AG04450 (cell line): ENCODE results near the gene RRAGA. TPM values are rescaled to one million over a fixed set of nuclear protein-coding genes. Genes with fewer than 3 reads are reported as not detected.

ENCODE experiments used
- CTCF ChIA-PET: fragments of 300-600, 350-600 bp; formaldehyde crosslinking; extraction: SDS; loops from one replicate; lab custom pipeline; 2022; ENCODE audit warnings: antibody characterized with exemption, inconsistent platforms; lab: Charles Lee
- POLR2A ChIA-PET: fragments of 350-600 bp; formaldehyde crosslinking; extraction: SDS; loops from one replicate; lab custom pipeline; 2021; ENCODE audit warnings: antibody characterized with exemption, inconsistent platforms; lab: Yijun Ruan, JAX
- DNase-seq: peaks from one replicate; pipeline ENCODE4 v3.0.0-alpha.2; 2011; ENCODE audit warnings: low read depth, low spot score
- H3K27ac ChIP-seq: one replicate; pipeline ENCODE4 v1.5.1; 2012; ENCODE audit warnings: low read depth, low read length, control low read depth
- H3K27me3 ChIP-seq: one replicate; pipeline ENCODE4 v1.6.0; 2012; ENCODE audit warnings: low read length; ENCODE audit not compliant: control insufficient read depth, insufficient read depth
- H3K4me3 ChIP-seq: 2 replicates; pipeline ENCODE4 v1.5.1; 2011; ENCODE audit warnings: mild to moderate bottlenecking, low read depth, low read length, control low read depth
- H3K9me3 ChIP-seq: 2 replicates; pipeline ENCODE4 v1.5.1; 2012; ENCODE audit warnings: low read length; ENCODE audit not compliant: control insufficient read depth, insufficient read depth
- CTCF ChIP-seq: IDR thresholded peaks from 2 replicates; pipeline ENCODE4 v1.5.1; 2011; ENCODE audit warnings: low read depth, low read length, control low read depth, inconsistent platforms
- polyA plus RNA-seq: library from polyadenylated mRNA; depleted of rRNA; stranded (reverse); fragments of >200 nt; gene quantifications from 2 replicates; pipeline ENCODE4 v1.2.3, GENCODE V29; 2011

RRAGA gene
- polyA plus RNA-seq, 1 experiment = 186 TPM

GRCh38 chr9:19036611-19037010 lies 12.6 kb upstream of the RRAGA start:
- ChIA-PET POLR2A (no interaction called here), CTCF (interaction anchor here (1.4 kb wide), 1 partner anchor 1226 kb away, joined by 4 read pairs; no protein-coding TSS in a partner anchor)
- no peak for DNase-seq

GRCh38 chr9:19049917-19050636 lies 850 bp downstream of the RRAGA start:
- ChIA-PET POLR2A (interaction anchor here (0.6 to 1.3 kb wide), 2 partner anchors 124 to 164 kb away, joined by 3 to 4 read pairs; no protein-coding TSS in a partner anchor), CTCF (interaction anchor here (0.9 to 5.1 kb wide), 12 partner anchors 22 to 1239 kb away, joined by 3 to 53 read pairs (median 5); partner anchors contain the start of gene DENND4C)

More at GRCh38 chr9:19036611-19037010, 12.6 kb upstream of the RRAGA start:
- H3K27ac ChIP-seq = no peak overlapping the region
- TF ChIP-seq CTCF = no peak
- no peaks in the 10 kb centered on the region for H3K9me3 ChIP-seq
- H3K4me3 ChIP-seq = no peak overlapping the region
- H3K27me3 ChIP-seq = peaks cover 2% of the 10 kb centered on the region

GRCh38 chr9:19050637-19051591 lies 1.7 kb downstream of the RRAGA start:
- Histone ChIP-seq H3K4me3 (peak overlapping the region; percentile 88), H3K9me3 (no peaks in the 10 kb centered on the region), H3K27me3 (no peaks in the 10 kb centered on the region), H3K27ac (peak overlapping the region; percentile 25)
- no peak for TF ChIP-seq CTCF
- DNase-seq = no peak
- ChIA-PET CTCF (interaction anchor here (0.6 to 5.1 kb wide), 7 partner anchors 23 to 1240 kb away, joined by 3 to 53 read pairs (median 4); no protein-coding TSS in a partner anchor), POLR2A (interaction anchor here (0.6 to 1.3 kb wide), 2 partner anchors 123 to 163 kb away, joined by 3 to 4 read pairs; no protein-coding TSS in a partner anchor)

More at GRCh38 chr9:19049917-19050636, 850 bp downstream of the RRAGA start:
- DNase-seq = no peak
- no peaks in the 10 kb centered on the region for H3K9me3 ChIP-seq
- H3K27ac ChIP-seq = peak overlapping the region; percentile 94
- peak overlapping the region; percentile 88 for H3K4me3 ChIP-seq
- H3K27me3 ChIP-seq = no peaks in the 10 kb centered on the region
- no peak for TF ChIP-seq CTCF

- H3K9me3 ChIP-seq = no peaks in the 10 kb centered on the region
- DNase-seq = no peak
- CTCF ChIA-PET = interaction anchor here (1.1 kb wide), 1 partner anchor 117 kb away, joined by 3 read pairs; no protein-coding TSS in a partner anchor
- TF ChIP-seq CTCF = no peak
- H3K27ac ChIP-seq = no peak overlapping the region
- H3K4me3 ChIP-seq = no peak overlapping the region
- H3K27me3 ChIP-seq = no peaks in the 10 kb centered on the region
- POLR2A ChIA-PET = no interaction called here
These were observed 7.8 kb downstream of the RRAGA start for GRCh38 chr9:19057033-19057432.
